ENCODE data around the gene R3HDM2.
A peak's percentile ranks its signal among the peaks of the same experiment; 100 is the strongest.

R3HDM2 gene

GRCh38 chr12:57224973-57225679 is 205.7 kb downstream of the R3HDM2 start:
- Histone ChIP-seq H3K27me3 (peaks cover 0 to 71% of the 10 kb centered on the region in 2 donors), H3K4me3 (no peak overlapping the region), H3K36me3 (no peaks in the 10 kb centered on the region), H3K4me1 (peaks cover 0 to 13% (median 11%) of the 10 kb centered on the region in 4 donors), H3K9me3 (no peaks in the 10 kb centered on the region), H3K27ac (no peak overlapping the region)
- TF ChIP-seq CTCF (IDR thresholded peaks at IDR 0.05) = peak in 1 of 2 experiments; percentile 13
- intact Hi-C loops (cut with DNase I; ENCODE audit: low total_unique reads) = no loop called here
- DNase-seq = no peak

- DNase-seq = no peak
- Histone ChIP-seq H3K4me3 (no peak overlapping the region), H3K36me3 (no peaks in the 10 kb centered on the region), H3K9me3 (no peaks in the 10 kb centered on the region), H3K27me3 (peaks cover 0 to 78% of the 10 kb centered on the region in 2 donors), H3K27ac (no peak overlapping the region), H3K4me1 (peaks cover 0 to 15% (median 10%) of the 10 kb centered on the region in 4 donors)
- intact Hi-C loops (cut with DNase I; ENCODE audit: low total_unique reads) = no loop called here
- no peak for TF ChIP-seq CTCF (IDR thresholded peaks at IDR 0.05)
These were observed 206.4 kb downstream of the R3HDM2 start for GRCh38 chr12:57224278-57224972.

GRCh38 chr12:57223191-57224165 is 207.4 kb downstream of the R3HDM2 start:
- no peak overlapping the region for H3K4me3 ChIP-seq
- peaks cover 0 to 11% (median 8%) of the 10 kb centered on the region in 4 donors for H3K4me1 ChIP-seq
- no peak for DNase-seq
- H3K36me3 ChIP-seq = no peaks in the 10 kb centered on the region
- H3K27me3 ChIP-seq = peaks cover 0 to 86% of the 10 kb centered on the region in 2 donors
- no peaks in the 10 kb centered on the region for H3K9me3 ChIP-seq
- TF ChIP-seq CTCF (IDR thresholded peaks at IDR 0.05) = no peak
- intact Hi-C loops (cut with DNase I; ENCODE audit: low total_unique reads) = no loop called here
- H3K27ac ChIP-seq = no peak overlapping the region

GRCh38 chr12:57222286-57223190 is 208.3 kb downstream of the R3HDM2 start:
- Histone ChIP-seq H3K4me3 (no peak overlapping the region), H3K27ac (no peak overlapping the region), H3K9me3 (no peaks in the 10 kb centered on the region), H3K4me1 (peaks cover 0 to 14% (median 9%) of the 10 kb centered on the region in 4 donors), H3K27me3 (peaks cover 0 to 95% of the 10 kb centered on the region in 2 donors), H3K36me3 (no peaks in the 10 kb centered on the region)
- intact Hi-C loops (cut with DNase I; ENCODE audit: low total_unique reads) = no loop called here
- DNase-seq = no peak
- TF ChIP-seq CTCF (IDR thresholded peaks at IDR 0.05) = no peak

Measured in tibial artery (tissue), 4 donors.